ENCODE results near the gene MAD1L1. TPM values are rescaled to one million over a fixed set of nuclear protein-coding genes. Genes with fewer than 3 reads are reported as not detected.

The MAD1L1 gene
- total RNA-seq, 1 experiment from 2014 or later, result 46.7 TPM

DNA sequence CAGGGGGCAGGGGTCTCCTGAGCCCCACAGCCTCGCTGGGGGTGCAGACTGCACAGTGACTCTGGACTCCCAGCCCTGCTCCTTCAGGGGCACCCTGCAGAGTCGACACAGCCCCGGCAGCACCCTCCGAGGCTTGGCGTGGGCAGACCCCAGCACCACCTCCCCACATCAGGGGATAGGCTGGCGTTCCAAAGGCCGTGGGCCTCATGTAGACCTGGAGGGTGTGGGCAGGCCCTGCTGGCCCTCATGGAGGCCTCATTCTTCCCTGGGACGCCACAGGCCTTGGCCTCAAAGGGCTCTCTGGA, 296.8 kb downstream of the MAD1L1 start:
- H3K27me3 ChIP-seq (replicated peaks; ENCODE audit: insufficient read depth, low read depth, low read length, poor library complexity), result no peaks in the 10 kb centered on the region
- intact Hi-C loops (cut with micrococcal nuclease; ENCODE audit: unreplicated experiment), result no loop called here
- no peak overlapping the region for H3K27ac ChIP-seq (ENCODE audit: low read depth, low read length, poor library complexity, severe bottlenecking)
- DNase-seq (ENCODE audit: low spot score), result no peak
- H3K9me3 ChIP-seq (ENCODE audit: low read depth, low read length, poor library complexity, severe bottlenecking), result no peaks in the 10 kb centered on the region
- no peak overlapping the region for H3K4me3 ChIP-seq (ENCODE audit: low read depth, low read length, poor library complexity, severe bottlenecking)
- H3K36me3 ChIP-seq (ENCODE audit: insufficient read depth, low read length, poor library complexity, severe bottlenecking), result no peaks in the 10 kb centered on the region
- CTCF ChIA-PET, result no interaction called here
- TF ChIP-seq EZH2 (IDR thresholded peaks at IDR 0.05; ENCODE audit: borderline replicate concordance, low read depth, low read length, poor library complexity, severe bottlenecking), result no peak
- TF ChIP-seq, protein P1, sequence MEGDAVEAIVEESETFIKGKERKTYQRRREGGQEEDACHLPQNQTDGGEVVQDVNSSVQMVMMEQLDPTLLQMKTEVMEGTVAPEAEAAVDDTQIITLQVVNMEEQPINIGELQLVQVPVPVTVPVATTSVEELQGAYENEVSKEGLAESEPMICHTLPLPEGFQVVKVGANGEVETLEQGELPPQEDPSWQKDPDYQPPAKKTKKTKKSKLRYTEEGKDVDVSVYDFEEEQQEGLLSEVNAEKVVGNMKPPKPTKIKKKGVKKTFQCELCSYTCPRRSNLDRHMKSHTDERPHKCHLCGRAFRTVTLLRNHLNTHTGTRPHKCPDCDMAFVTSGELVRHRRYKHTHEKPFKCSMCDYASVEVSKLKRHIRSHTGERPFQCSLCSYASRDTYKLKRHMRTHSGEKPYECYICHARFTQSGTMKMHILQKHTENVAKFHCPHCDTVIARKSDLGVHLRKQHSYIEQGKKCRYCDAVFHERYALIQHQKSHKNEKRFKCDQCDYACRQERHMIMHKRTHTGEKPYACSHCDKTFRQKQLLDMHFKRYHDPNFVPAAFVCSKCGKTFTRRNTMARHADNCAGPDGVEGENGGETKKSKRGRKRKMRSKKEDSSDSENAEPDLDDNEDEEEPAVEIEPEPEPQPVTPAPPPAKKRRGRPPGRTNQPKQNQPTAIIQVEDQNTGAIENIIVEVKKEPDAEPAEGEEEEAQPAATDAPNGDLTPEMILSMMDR (conservative IDR thresholded peaks at IDR 0.05; ENCODE audit: low read depth, low read length), result no peak
- H3K4me1 ChIP-seq (ENCODE audit: insufficient read depth, low read length, poor library complexity, severe bottlenecking), result peaks cover 12% of the 10 kb centered on the region
- no TSS peak for BruUV-seq (replicated peaks)
- POLR2A ChIA-PET (ENCODE audit: low non-redundant PET), result no interaction called here

DNA sequence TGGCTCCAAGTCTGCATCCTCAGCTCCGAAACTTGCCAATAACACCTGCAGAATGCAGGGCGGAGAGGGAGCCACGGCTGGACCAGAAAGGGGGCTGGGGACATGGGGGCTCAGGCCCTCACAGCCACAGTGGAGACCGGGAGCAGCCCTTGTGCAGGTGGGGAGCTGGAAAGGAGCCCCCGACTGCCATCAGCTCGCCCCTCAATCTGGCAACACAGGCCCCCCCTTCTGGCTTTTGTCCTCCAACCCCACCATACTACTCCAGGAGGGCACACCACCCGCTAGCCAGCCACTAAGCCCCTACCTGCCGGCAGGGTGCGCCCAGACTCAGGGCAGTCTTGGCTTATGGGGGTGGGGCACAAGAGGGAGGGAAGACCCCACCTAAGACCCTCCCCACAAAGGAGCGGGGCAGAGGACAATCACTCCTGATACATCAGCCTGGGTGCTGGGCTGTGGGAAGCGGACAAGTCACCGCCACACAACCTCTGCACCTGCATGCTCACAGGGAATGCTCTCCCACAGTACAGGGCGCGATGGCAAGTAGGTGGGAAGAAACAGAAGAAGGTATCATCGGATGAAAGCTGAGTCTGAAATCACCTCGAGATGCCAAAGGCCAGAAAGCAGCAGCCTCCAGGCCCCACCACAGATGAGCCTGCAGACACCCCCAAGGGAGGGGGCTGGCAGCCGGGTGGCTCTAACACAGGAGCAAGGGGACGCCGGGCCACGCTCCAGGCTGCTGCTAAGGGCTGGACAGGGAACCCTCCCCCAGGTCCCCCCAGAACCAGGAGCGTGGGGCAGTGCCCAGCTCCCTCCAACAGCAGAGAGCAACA, 297.4 kb downstream of the MAD1L1 start:
- BruUV-seq (replicated peaks), result no TSS peak
- CTCF ChIA-PET, result no interaction called here
- intact Hi-C loops (cut with micrococcal nuclease; ENCODE audit: unreplicated experiment), result no loop called here

DNA sequence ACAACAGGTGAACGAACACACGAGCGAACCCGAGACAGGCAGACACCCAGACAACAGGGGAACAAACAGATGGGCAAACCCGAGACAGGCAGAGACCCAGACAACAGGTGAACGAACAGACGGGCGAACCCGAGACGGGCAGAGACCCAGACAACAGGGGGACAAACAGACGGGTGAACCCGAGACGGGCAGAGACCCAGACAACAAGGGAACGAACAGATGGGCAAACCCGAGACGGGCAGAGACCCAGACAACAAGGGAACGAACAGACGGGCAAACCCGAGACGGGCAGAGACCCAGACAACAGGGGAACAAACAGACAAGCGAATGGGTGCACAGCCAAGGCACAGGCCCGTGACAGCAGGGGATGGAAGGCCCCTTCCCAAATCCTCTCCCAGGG, 298.0 kb downstream of the MAD1L1 start:
- CTCF ChIA-PET, result no interaction called here
- H3K9me3 ChIP-seq (ENCODE audit: low read depth, low read length, poor library complexity, severe bottlenecking), result no peaks in the 10 kb centered on the region
- DNase-seq (ENCODE audit: low spot score), result no peak
- POLR2A ChIA-PET (ENCODE audit: low non-redundant PET), result no interaction called here
- H3K4me1 ChIP-seq (ENCODE audit: insufficient read depth, low read length, poor library complexity, severe bottlenecking), result peaks cover 2% of the 10 kb centered on the region
- BruUV-seq (replicated peaks), result no TSS peak
- no peaks in the 10 kb centered on the region for H3K27me3 ChIP-seq (replicated peaks; ENCODE audit: insufficient read depth, low read depth, low read length, poor library complexity)
- intact Hi-C loops (cut with micrococcal nuclease; ENCODE audit: unreplicated experiment), result no loop called here
- TF ChIP-seq, protein P1 (conservative IDR thresholded peaks at IDR 0.05; ENCODE audit: low read depth, low read length), result no peak
- H3K27ac ChIP-seq (ENCODE audit: low read depth, low read length, poor library complexity, severe bottlenecking), result no peak overlapping the region
- no peak overlapping the region for H3K4me3 ChIP-seq (ENCODE audit: low read depth, low read length, poor library complexity, severe bottlenecking)
- H3K36me3 ChIP-seq (ENCODE audit: insufficient read depth, low read length, poor library complexity, severe bottlenecking), result no peaks in the 10 kb centered on the region

More for the DNA sequence above, 297.4 kb downstream of the MAD1L1 start:
- no peaks in the 10 kb centered on the region for H3K9me3 ChIP-seq (ENCODE audit: low read depth, low read length, poor library complexity, severe bottlenecking)
- H3K4me3 ChIP-seq (ENCODE audit: low read depth, low read length, poor library complexity, severe bottlenecking), result no peak overlapping the region
- no peak overlapping the region for H3K27ac ChIP-seq (ENCODE audit: low read depth, low read length, poor library complexity, severe bottlenecking)
- POLR2A ChIA-PET (ENCODE audit: low non-redundant PET), result no interaction called here
- no peaks in the 10 kb centered on the region for H3K36me3 ChIP-seq (ENCODE audit: insufficient read depth, low read length, poor library complexity, severe bottlenecking)
- TF ChIP-seq, protein P1 (conservative IDR thresholded peaks at IDR 0.05; ENCODE audit: low read depth, low read length), result no peak
- no peak for TF ChIP-seq EZH2 (IDR thresholded peaks at IDR 0.05; ENCODE audit: borderline replicate concordance, low read depth, low read length, poor library complexity, severe bottlenecking)
- H3K4me1 ChIP-seq (ENCODE audit: insufficient read depth, low read length, poor library complexity, severe bottlenecking), result peaks cover 9% of the 10 kb centered on the region
- H3K27me3 ChIP-seq (replicated peaks; ENCODE audit: insufficient read depth, low read depth, low read length, poor library complexity), result no peaks in the 10 kb centered on the region
- DNase-seq (ENCODE audit: low spot score), result no peak
